Thyroid gland (tissue), 4 donors: ENCODE data around the gene KIRREL2. TPM values are rescaled to one million over a fixed set of nuclear protein-coding genes. Genes with fewer than 3 reads are reported as not detected.
"Not testable (repeated sequence)": the region's sequence is repeated elsewhere in the genome, so short reads cannot be mapped to it uniquely, and the experiment has no call there.

ENCODE experiments used
- DNase-seq, 2 donors: peaks; one replicate each; pipeline ENCODE4 v3.0.0-alpha.2; 2019
- H3K27ac ChIP-seq, 3 donors: fragments of 200-600 bp; sonication (generic); 1 replicate in 2 of 3; 2 replicates in 1 of 3; pipeline ENCODE4 v1.5.1; 2016 to 2019; ENCODE audit warnings: mild to moderate bottlenecking in 1 of 3, moderate library complexity in 1 of 3
- H3K27me3 ChIP-seq: fragments of 200-600 bp; sonication (generic); one replicate; pipeline ENCODE4 v1.5.1; 2019
- H3K36me3 ChIP-seq, 2 donors: fragments of 200-600 bp; sonication (generic); one replicate each; pipeline ENCODE4 v1.5.1; 2016 to 2019
- H3K4me1 ChIP-seq, 2 donors: fragments of 200-600 bp; sonication (generic); one replicate each; pipeline ENCODE4 v1.5.1; 2017 to 2019
- H3K4me3 ChIP-seq, 3 donors: fragments of 200-600 bp; sonication (generic); replicated peaks in 1 of 3; 1 replicate in 2 of 3; 2 replicates in 1 of 3; pipeline ENCODE4 v1.5.1; 2016; ENCODE audit warnings: mild to moderate bottlenecking in 1 of 3
- H3K9me3 ChIP-seq: fragments of 200-600 bp; sonication (generic); one replicate; pipeline ENCODE4 v1.5.1; 2017
- POLR2A ChIP-seq, 2 donors: fragments of 450-650 bp; IDR thresholded peaks; one replicate each; pipeline ENCODE4 v1.6.1; 2017; ENCODE audit warnings: antibody characterized with exemption in 2 of 2, mild to moderate bottlenecking in 2 of 2, moderate library complexity in 1 of 2
- WGBS, 2 donors: methylation state at CpG; one replicate each; pipeline ENCODE4 v1.1.5; 2017; 5-methylcytosine and 5-hydroxymethylcytosine counted together
- intact Hi-C: fragments of 100-400 bp; cut with DNase I; formaldehyde crosslinking; loops from one replicate; pipeline ENCODE4 v1.15.1; 2023
- total RNA-seq, 4 donors: library from RNA; depleted of rRNA; stranded (reverse); fragments of >200 nt; gene quantifications; one replicate each; pipeline ENCODE4 v1.2.3, GENCODE V29; 2016
- TF ChIP-seq, protein P1 (sequence below), 6 experiments: fragments of 200-600 bp in 3 of 6; fragments of 450-650 bp in 3 of 6; sonication (generic) in 3 of 6; IDR thresholded peaks; one replicate each; pipeline ENCODE4 v1.5.1; 2016 to 2019; ENCODE audit warnings: antibody characterized with exemption in 6 of 6, mild to moderate bottlenecking in 2 of 6, inconsistent platforms in 1 of 6, moderate library complexity in 1 of 6

The KIRREL2 gene
- total RNA-seq, 4 donors from 2014 or later: 0.20 to 0.33 TPM; not detected in 2

DNA sequence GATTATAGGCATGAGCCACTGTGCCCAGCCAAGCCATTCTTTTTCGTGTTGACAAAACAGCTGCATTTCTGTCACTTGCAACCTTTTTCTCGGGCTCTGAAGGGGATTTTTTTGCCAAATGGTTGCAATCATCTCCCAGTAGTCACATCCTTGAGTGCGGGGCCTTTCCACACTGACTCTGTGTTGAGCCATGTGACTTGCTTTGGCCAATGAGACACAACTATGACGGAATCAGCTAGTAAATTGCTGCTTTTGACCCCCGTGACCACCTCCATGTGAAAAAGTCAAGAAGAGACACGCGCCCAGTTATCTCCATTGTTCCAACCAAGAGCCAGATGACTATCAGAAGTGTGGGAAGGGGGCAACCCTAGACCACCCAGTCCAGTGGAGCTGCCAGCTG lies 22.7 kb upstream of the KIRREL2 start:
- WGBS, 2 donors: 60 to 68% methylated on average over 7 of the region's 7 CpGs
- intact Hi-C loops: no loop called here
- Histone ChIP-seq H3K36me3 (no peaks in the 10 kb centered on the region), H3K4me1 (no peaks in the 10 kb centered on the region), H3K27ac (no peak overlapping the region), H3K4me3 (no peak overlapping the region), H3K27me3 (no peaks in the 10 kb centered on the region), H3K9me3 (no peaks in the 10 kb centered on the region)
- TF ChIP-seq POLR2A (IDR thresholded peaks at IDR 0.05): no peak
- TF ChIP-seq, protein P1, sequence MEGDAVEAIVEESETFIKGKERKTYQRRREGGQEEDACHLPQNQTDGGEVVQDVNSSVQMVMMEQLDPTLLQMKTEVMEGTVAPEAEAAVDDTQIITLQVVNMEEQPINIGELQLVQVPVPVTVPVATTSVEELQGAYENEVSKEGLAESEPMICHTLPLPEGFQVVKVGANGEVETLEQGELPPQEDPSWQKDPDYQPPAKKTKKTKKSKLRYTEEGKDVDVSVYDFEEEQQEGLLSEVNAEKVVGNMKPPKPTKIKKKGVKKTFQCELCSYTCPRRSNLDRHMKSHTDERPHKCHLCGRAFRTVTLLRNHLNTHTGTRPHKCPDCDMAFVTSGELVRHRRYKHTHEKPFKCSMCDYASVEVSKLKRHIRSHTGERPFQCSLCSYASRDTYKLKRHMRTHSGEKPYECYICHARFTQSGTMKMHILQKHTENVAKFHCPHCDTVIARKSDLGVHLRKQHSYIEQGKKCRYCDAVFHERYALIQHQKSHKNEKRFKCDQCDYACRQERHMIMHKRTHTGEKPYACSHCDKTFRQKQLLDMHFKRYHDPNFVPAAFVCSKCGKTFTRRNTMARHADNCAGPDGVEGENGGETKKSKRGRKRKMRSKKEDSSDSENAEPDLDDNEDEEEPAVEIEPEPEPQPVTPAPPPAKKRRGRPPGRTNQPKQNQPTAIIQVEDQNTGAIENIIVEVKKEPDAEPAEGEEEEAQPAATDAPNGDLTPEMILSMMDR (IDR thresholded peaks at IDR 0.05): no peak
- DNase-seq: no peak

GRCh38 chr19:35836096-35836495 lies 20.6 kb upstream of the KIRREL2 start:
- not testable (repeated sequence) for H3K27me3 ChIP-seq
- WGBS, 2 donors: 58 to 61% methylated on average over 11 of the region's 11 CpGs

GRCh38 chr19:35841961-35842595 lies 14.6 kb upstream of the KIRREL2 start:
- intact Hi-C loops: no loop called here
- H3K27ac ChIP-seq: no peak overlapping the region
- H3K4me3 ChIP-seq: no peak overlapping the region
- 78 to 79% methylated on average over 11 to 13 of the region's 13 CpGs for WGBS, 2 donors
- H3K27me3 ChIP-seq: peaks cover 17% of the 10 kb centered on the region
- H3K9me3 ChIP-seq: no peaks in the 10 kb centered on the region
- no peak for TF ChIP-seq POLR2A (IDR thresholded peaks at IDR 0.05)
- TF ChIP-seq, protein P1 (IDR thresholded peaks at IDR 0.05): no peak
- peaks cover 10 to 13% of the 10 kb centered on the region in 2 donors for H3K4me1 ChIP-seq
- H3K36me3 ChIP-seq: no peaks in the 10 kb centered on the region
- DNase-seq: no peak

More at GRCh38 chr19:35836096-35836495, 20.6 kb upstream of the KIRREL2 start:
- H3K4me1 ChIP-seq, H3K4me3 ChIP-seq, DNase-seq, H3K36me3 ChIP-seq, H3K9me3 ChIP-seq, intact Hi-C loops, H3K27ac ChIP-seq: not testable (repeated sequence)

DNA sequence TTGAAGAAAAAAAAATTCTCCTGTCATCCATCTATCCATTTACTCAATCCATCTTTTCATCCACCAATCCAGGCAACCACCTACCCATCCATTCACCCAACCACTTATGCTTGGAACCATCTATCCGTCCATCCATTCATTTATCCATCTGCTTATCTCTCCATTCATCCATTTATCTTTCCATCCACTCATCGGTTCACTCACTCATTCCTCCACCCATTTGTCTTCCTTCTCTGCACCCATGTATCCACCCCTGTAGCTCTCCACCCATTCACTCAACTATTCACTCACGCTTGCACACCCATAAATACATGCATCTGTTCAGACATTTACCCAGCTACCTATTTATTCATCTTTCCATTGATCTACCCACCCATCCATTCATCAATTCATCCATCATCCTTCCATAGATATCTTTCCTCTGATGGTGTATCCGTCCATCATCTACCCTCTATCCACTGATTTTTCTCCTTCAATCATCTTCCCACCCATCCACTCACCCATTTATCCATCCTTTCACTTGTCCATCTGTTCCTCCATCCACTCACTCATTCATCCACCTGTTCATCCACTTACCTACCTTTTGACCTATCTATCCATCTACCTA lies 13.9 kb upstream of the KIRREL2 start:
- peaks cover 17% of the 10 kb centered on the region for H3K27me3 ChIP-seq
- no peaks in the 10 kb centered on the region for H3K9me3 ChIP-seq
- DNase-seq: no peak
- intact Hi-C loops: no loop called here
- no peaks in the 10 kb centered on the region for H3K36me3 ChIP-seq
- H3K4me1 ChIP-seq: peaks cover 10 to 13% of the 10 kb centered on the region in 2 donors
- H3K4me3 ChIP-seq: no peak overlapping the region
- TF ChIP-seq POLR2A (IDR thresholded peaks at IDR 0.05): no peak
- TF ChIP-seq, protein P1 (IDR thresholded peaks at IDR 0.05): no peak
- WGBS, 2 donors: 85 to 86% methylated on average over 4 of the region's 4 CpGs
- no peak overlapping the region for H3K27ac ChIP-seq

DNA sequence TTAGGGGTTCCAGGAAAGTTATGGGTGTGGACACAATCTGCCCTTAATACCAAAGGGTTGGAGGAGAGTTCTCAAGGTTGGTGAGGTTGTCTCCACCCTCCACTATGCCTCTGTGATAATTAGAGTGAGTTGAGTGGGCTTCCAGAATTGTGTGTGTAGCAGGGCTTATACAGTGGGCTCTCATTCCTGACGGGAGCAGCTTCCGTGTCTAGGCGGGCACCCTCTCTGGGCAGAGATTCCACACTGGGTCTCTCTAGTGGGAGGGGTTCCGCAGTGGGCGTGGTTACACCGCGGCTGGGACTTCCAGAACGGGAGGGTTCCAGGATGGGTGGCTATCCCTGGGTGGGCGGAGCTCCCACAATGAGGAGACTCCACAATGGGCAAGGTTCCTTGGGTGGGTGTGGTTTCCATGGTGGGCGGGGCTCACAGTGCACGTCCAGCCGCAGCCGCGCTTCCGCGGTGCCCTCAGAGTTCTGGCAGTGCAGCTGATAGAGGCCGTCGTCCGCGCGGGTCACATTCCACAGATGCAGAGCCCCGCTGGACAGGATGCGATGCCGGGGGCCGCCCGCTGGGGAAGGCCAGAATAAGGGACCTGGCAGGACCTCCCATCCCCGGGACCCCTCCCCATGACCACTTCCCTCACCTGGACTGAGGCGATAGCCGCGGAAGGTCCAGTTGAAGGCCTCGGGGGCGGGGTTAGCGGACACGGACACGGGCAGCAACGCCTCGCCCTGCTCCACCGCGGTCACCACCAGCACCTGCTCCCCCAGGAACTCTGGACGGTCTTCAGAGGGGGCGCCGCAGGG lies 12.8 kb upstream of the KIRREL2 start:
- 13 to 14% methylated on average over 18 to 30 of the region's 42 CpGs for WGBS, 2 donors
- TF ChIP-seq, protein P1 (IDR thresholded peaks at IDR 0.05): no peak
- no peak for TF ChIP-seq POLR2A (IDR thresholded peaks at IDR 0.05)
- Histone ChIP-seq H3K9me3 (no peaks in the 10 kb centered on the region), H3K27me3 (peaks cover 17% of the 10 kb centered on the region), H3K27ac (no peak overlapping the region), H3K4me3 (no peak overlapping the region), H3K36me3 (no peaks in the 10 kb centered on the region), H3K4me1 (peaks cover 10 to 13% of the 10 kb centered on the region in 2 donors)
- intact Hi-C loops: no loop called here
- DNase-seq: peak; percentile 16 to 17
